Thyroid gland (tissue), 4 donors: ENCODE results near the gene STOM. TPM values are rescaled to one million over a fixed set of nuclear protein-coding genes. Genes with fewer than 3 reads are reported as not detected.

ENCODE experiments used
- DNase-seq, 2 donors: peaks; one replicate each; pipeline ENCODE4 v3.0.0-alpha.2; 2019
- H3K27ac ChIP-seq, 3 donors: fragments of 200-600 bp; sonication (generic); 1 replicate in 2 of 3; 2 replicates in 1 of 3; pipeline ENCODE4 v1.5.1; 2016 to 2019; ENCODE audit warnings: mild to moderate bottlenecking in 1 of 3, moderate library complexity in 1 of 3
- H3K27me3 ChIP-seq: fragments of 200-600 bp; sonication (generic); one replicate; pipeline ENCODE4 v1.5.1; 2019
- H3K36me3 ChIP-seq, 2 donors: fragments of 200-600 bp; sonication (generic); one replicate each; pipeline ENCODE4 v1.5.1; 2016 to 2019
- H3K4me1 ChIP-seq, 2 donors: fragments of 200-600 bp; sonication (generic); one replicate each; pipeline ENCODE4 v1.5.1; 2017 to 2019
- H3K4me3 ChIP-seq, 3 donors: fragments of 200-600 bp; sonication (generic); replicated peaks in 1 of 3; 1 replicate in 2 of 3; 2 replicates in 1 of 3; pipeline ENCODE4 v1.5.1; 2016; ENCODE audit warnings: mild to moderate bottlenecking in 1 of 3
- H3K9me3 ChIP-seq: fragments of 200-600 bp; sonication (generic); one replicate; pipeline ENCODE4 v1.5.1; 2017
- CTCF ChIP-seq, 6 experiments: fragments of 200-600 bp in 3 of 6; fragments of 450-650 bp in 3 of 6; sonication (generic) in 3 of 6; IDR thresholded peaks; one replicate each; pipeline ENCODE4 v1.5.1; 2016 to 2019; ENCODE audit warnings: antibody characterized with exemption in 6 of 6, mild to moderate bottlenecking in 2 of 6, inconsistent platforms in 1 of 6, moderate library complexity in 1 of 6
- POLR2A ChIP-seq, 2 donors: fragments of 450-650 bp; IDR thresholded peaks; one replicate each; pipeline ENCODE4 v1.6.1; 2017; ENCODE audit warnings: antibody characterized with exemption in 2 of 2, mild to moderate bottlenecking in 2 of 2, moderate library complexity in 1 of 2
- WGBS, 2 donors: methylation state at CpG; one replicate each; pipeline ENCODE4 v1.1.5; 2017; 5-methylcytosine and 5-hydroxymethylcytosine counted together
- intact Hi-C: fragments of 100-400 bp; cut with DNase I; formaldehyde crosslinking; loops from one replicate; pipeline ENCODE4 v1.15.1; 2023
- total RNA-seq, 4 donors: library from RNA; depleted of rRNA; stranded (reverse); fragments of >200 nt; gene quantifications; one replicate each; pipeline ENCODE4 v1.2.3, GENCODE V29; 2016

Gene STOM
- total RNA-seq, 4 donors from 2014 or later, result 104 to 275 (median 142) TPM

GRCh38 chr9:121323449-121324151 is 46.5 kb downstream of the STOM start:
- Histone ChIP-seq H3K27me3 (no peaks in the 10 kb centered on the region), H3K36me3 (peaks cover 60 to 62% of the 10 kb centered on the region in 2 donors), H3K27ac (peak overlapping the region in 2 of 3 donors; percentile 80 to 91), H3K4me3 (no peak overlapping the region), H3K9me3 (no peaks in the 10 kb centered on the region), H3K4me1 (peaks cover 23 to 69% of the 10 kb centered on the region in 2 donors)
- TF ChIP-seq CTCF (IDR thresholded peaks at IDR 0.05) (no peak), POLR2A (IDR thresholded peaks at IDR 0.05) (no peak)
- DNase-seq, result no peak
- intact Hi-C loops, result no loop called here
- 92 to 97% methylated on average over 10 of the region's 10 CpGs for WGBS, 2 donors

- no peaks in the 10 kb centered on the region for H3K9me3 ChIP-seq
- peaks cover 29 to 75% of the 10 kb centered on the region in 2 donors for H3K4me1 ChIP-seq
- H3K27me3 ChIP-seq, result no peaks in the 10 kb centered on the region
- no peak overlapping the region for H3K4me3 ChIP-seq
- intact Hi-C loops, result no loop called here
- DNase-seq, result no peak
- H3K27ac ChIP-seq, result peak overlapping the region; percentile 43 to 91 (median 80)
- H3K36me3 ChIP-seq, result peaks cover 55 to 62% of the 10 kb centered on the region in 2 donors
- TF ChIP-seq CTCF (IDR thresholded peaks at IDR 0.05), result no peak
- no peak for TF ChIP-seq POLR2A (IDR thresholded peaks at IDR 0.05)
- WGBS, 2 donors, result 90 to 92% methylated on average over 10 of the region's 10 CpGs
Observed at GRCh38 chr9:121322737-121323448, 47.2 kb downstream of the STOM start.

GRCh38 chr9:121322037-121322736 is 47.9 kb downstream of the STOM start:
- WGBS, 2 donors, result 69 to 82% methylated on average over 5 of the region's 5 CpGs
- no peak for TF ChIP-seq CTCF (IDR thresholded peaks at IDR 0.05)
- TF ChIP-seq POLR2A (IDR thresholded peaks at IDR 0.05), result peak in 1 of 2 donors; percentile 11
- Histone ChIP-seq H3K4me3 (no peak overlapping the region), H3K27me3 (no peaks in the 10 kb centered on the region), H3K4me1 (peaks cover 29 to 72% of the 10 kb centered on the region in 2 donors), H3K36me3 (peaks cover 50 to 63% of the 10 kb centered on the region in 2 donors), H3K27ac (peak overlapping the region; percentile 43 to 91 (median 80)), H3K9me3 (no peaks in the 10 kb centered on the region)
- DNase-seq, result no peak
- intact Hi-C loops, result no loop called here

GRCh38 chr9:121321016-121321503 is 49.0 kb downstream of the STOM start:
- H3K9me3 ChIP-seq, result no peaks in the 10 kb centered on the region
- peaks cover 29 to 70% of the 10 kb centered on the region in 2 donors for H3K4me1 ChIP-seq
- TF ChIP-seq CTCF (IDR thresholded peaks at IDR 0.05), result no peak
- no peak for TF ChIP-seq POLR2A (IDR thresholded peaks at IDR 0.05)
- intact Hi-C loops, result no loop called here
- peak overlapping the region; percentile 80 to 91 (median 83) for H3K27ac ChIP-seq
- H3K27me3 ChIP-seq, result no peaks in the 10 kb centered on the region
- H3K4me3 ChIP-seq, result no peak overlapping the region
- WGBS, 2 donors, result 88 to 92% methylated on average over 6 to 10 of the region's 10 CpGs
- H3K36me3 ChIP-seq, result peaks cover 45 to 59% of the 10 kb centered on the region in 2 donors
- no peak for DNase-seq
